Activated CD4-positive, alpha-beta T cell treated with anti-CD3 and anti-CD28 coated beads, Interleukin-2, amount 50 U/mL, for 24 hours (primary cell): ENCODE measurements around the gene CDHR5.

ENCODE experiments used
- DNase-seq, 2 donors: peaks; one replicate each; pipeline ENCODE4 v3.0.0-alpha.2; 2020; ENCODE audit warnings: low read depth in 1 of 2, low spot score in 1 of 2

Gene CDHR5

GRCh38 chr11:568306-569157 is 56.2 kb downstream of the CDHR5 start:
- peak; percentile 76 to 82 for DNase-seq

DNA sequence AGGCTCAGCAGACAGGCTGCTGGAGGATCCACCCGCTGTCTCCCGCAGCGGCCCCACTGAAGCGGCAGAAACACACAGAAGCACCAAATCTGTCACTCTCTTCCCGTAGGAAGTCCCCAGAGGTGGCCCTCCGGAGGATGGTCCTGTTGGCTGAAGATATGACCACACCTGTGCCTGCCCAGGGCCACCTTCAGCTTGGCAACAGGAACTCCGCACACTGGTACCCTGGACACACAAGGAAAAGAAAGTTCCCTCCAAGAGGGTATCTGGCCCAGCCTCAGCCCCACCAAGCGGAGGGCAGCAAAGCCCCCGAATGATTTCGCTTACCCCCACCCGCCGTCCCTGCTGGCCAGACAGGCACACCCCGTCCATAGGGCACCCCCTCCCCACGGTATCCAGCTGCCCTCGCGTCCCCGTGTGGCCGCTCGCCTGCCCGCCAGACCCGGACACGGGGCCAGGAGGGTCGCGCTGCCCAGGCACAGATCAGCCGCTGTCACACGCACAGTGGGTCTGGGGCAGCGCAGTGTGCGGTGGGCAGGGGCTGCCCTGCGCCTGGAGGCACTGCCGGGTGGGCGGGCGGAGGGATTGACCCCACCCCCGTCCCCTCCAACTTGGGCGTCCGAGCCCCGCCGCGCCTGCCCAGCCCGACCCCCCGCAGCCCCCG is 57.0 kb downstream of the CDHR5 start:
- DNase-seq: no peak

DNA sequence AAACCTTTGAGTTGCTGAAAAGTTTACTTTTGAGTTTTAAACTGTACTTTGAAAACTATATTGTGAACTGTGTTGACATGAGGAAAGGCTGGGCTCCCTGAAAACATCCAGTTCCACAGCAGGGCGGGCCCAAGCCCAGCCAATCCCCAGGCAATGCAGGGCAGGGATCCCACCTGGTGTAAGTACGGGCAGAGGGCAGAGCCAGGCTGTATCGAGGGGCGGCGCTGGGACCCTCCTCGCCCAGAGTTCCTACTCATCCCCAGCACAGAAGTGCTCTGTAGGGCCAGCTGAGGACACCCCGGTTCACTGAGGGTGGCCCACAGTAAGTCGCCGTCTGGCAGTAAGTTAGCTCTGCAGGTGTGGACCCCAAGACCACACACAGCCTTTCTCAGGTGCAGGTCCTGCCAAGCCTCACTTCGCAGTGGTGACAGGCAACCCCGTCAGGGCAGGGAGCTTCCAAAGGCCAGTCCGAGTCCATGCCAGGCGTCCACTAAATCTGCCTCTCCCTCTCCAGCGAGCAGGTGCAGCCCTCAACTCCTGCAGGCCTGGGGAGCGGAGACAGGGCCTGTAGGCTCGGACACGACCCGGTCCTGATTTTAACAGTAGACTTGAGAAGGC is 57.6 kb downstream of the CDHR5 start:
- no peak for DNase-seq
